Fibroblast of the aortic adventitia (primary cell): ENCODE measurements around the gene AKAP5. TPM values are rescaled to one million over a fixed set of nuclear protein-coding genes. Genes with fewer than 3 reads are reported as not detected.
A peak's percentile ranks its signal among the peaks of the same experiment; 100 is the strongest.

Experiments used
- DNase-seq: peaks from one replicate; pipeline ENCODE4 v3.0.0-alpha.2; 2010; ENCODE audit warnings: low read depth
- H3K4me3 ChIP-seq: 2 replicates; pipeline ENCODE4 v1.5.1; 2011; ENCODE audit warnings: low read depth, mild to moderate bottlenecking, control low read depth, low read length, moderate library complexity
- total RNA-seq: library from RNA; depleted of rRNA; stranded (reverse); fragments of >200 nt; gene quantifications from 2 replicates; pipeline ENCODE4 v1.2.3, GENCODE V29; 2012; ENCODE audit warnings: low replicate concordance
- TF ChIP-seq, protein P1 (sequence below): IDR thresholded peaks from 2 replicates; pipeline ENCODE4 v1.5.1; 2011; ENCODE audit warnings: mild to moderate bottlenecking, low read length, control low read depth, inconsistent platforms; ENCODE audit not compliant: insufficient read depth

AKAP5 gene
- total RNA-seq, 1 donor: 0.54 TPM

DNA sequence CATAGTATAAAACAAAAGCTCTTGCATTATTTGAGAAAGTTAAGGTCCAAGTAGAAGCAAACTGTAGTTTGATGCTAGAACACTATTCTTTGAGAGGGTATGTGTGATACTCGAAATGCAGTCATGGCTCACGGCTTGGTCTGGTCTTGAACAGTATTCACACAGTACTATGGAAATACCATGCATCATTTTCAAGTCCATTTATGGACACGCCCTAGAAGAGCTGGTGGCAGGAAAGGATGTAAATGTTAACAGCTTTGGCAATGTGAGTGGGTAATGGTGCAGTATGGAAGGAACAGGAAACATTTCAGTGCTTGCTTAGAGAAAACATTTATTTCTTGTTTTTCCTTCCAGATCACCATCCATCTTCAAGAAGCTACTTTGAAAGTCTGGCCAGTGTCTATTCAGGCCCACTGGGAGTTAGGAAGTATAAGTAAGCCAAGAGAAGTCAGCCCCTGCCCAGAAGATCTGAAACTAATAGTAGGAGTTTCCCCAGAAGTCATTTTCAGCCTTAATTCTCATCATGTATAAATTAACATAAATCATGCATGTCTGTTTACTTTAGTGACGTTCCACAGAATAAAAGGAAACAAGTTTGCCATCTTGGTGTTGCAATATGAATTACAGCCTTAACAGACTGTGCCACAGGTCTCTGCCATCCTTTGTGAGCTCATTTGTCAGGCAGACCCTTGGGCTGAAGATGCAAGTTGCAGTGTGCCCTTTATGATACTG, 5.7 kb upstream of the AKAP5 start:
- TF ChIP-seq, protein P1, sequence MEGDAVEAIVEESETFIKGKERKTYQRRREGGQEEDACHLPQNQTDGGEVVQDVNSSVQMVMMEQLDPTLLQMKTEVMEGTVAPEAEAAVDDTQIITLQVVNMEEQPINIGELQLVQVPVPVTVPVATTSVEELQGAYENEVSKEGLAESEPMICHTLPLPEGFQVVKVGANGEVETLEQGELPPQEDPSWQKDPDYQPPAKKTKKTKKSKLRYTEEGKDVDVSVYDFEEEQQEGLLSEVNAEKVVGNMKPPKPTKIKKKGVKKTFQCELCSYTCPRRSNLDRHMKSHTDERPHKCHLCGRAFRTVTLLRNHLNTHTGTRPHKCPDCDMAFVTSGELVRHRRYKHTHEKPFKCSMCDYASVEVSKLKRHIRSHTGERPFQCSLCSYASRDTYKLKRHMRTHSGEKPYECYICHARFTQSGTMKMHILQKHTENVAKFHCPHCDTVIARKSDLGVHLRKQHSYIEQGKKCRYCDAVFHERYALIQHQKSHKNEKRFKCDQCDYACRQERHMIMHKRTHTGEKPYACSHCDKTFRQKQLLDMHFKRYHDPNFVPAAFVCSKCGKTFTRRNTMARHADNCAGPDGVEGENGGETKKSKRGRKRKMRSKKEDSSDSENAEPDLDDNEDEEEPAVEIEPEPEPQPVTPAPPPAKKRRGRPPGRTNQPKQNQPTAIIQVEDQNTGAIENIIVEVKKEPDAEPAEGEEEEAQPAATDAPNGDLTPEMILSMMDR: no peak
- no peak for DNase-seq
- no peak overlapping the region for H3K4me3 ChIP-seq

- no peak for DNase-seq
- TF ChIP-seq, protein P1: no peak
Observed at GRCh38 chr14:64461221-64461620, 4.1 kb upstream of the AKAP5 start.

DNA sequence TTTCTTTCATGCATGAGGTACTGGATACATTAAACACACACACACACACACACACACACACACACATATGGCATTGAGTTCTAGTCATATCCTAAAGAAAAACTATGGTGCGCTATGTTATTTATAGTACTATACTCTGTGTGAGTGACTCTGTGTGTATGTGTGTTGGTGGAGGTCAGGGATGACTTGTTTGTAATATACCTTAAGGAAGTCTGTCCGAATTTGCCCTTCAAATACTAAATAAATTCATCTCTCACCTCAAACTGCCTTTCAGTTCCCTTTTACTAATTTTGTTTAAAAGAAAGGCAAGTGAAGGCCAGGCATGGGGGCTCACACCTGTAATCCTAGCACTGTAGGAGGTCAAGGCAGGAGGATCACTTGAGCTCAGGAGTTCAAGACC, 2.1 kb upstream of the AKAP5 start:
- no peak overlapping the region for H3K4me3 ChIP-seq
- TF ChIP-seq, protein P1: no peak
- no peak for DNase-seq

More at GRCh38 chr14:64461221-64461620, 4.1 kb upstream of the AKAP5 start:
- no peak overlapping the region for H3K4me3 ChIP-seq

DNA sequence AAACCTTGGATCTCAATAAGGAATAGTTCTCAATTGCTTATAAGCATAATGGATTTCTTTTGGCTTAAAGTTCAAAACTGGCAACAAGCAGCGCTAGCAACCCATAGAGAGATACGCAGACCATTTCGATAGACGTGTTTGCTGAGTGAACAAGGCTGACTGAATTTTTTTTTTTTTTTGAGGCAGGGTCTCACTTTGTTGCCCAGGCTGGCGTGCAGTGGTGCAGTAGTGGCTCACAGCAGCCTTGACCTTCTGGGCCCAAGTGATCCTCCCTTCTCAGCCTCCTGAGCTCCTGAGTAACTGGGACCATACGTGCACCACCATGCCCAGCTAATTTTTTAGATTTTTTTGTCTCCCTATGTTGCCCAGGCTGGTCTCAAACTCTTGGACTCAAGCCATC, 1.4 kb upstream of the AKAP5 start:
- no peak for DNase-seq
- TF ChIP-seq, protein P1: no peak
- H3K4me3 ChIP-seq: no peak overlapping the region

- H3K4me3 ChIP-seq: peak overlapping the region; percentile 76
- DNase-seq: no peak
- TF ChIP-seq, protein P1: no peak
Observed at GRCh38 chr14:64464651-64465050, 648 bp upstream of the AKAP5 start.

- peak; percentile 61 for DNase-seq
- peak overlapping the region; percentile 76 for H3K4me3 ChIP-seq
- TF ChIP-seq, protein P1: peak; percentile 52
Observed at GRCh38 chr14:64465831-64466554, 694 bp downstream of the AKAP5 start.
